Body of pancreas (tissue), 4 donors: ENCODE data around the gene PKP1. TPM values are rescaled to one million over a fixed set of nuclear protein-coding genes. Genes with fewer than 3 reads are reported as not detected.

Source experiments
- ATAC-seq: fragments of 150-250 bp; one replicate; pipeline ENCODE4 v1.9.1; 2016
- DNase-seq, 4 donors: peaks; one replicate each; pipeline ENCODE4 v3.0.0-alpha.2; 2019
- H3K27ac ChIP-seq, 4 donors: fragments of 200-600 bp; sonication (generic); 1 replicate in 3 of 4; 2 replicates in 1 of 4; pipeline versions ENCODE4 v1.5.1 to v1.6.1; 2016 to 2019; ENCODE audit warnings: mild to moderate bottlenecking in 1 of 4, mixed read lengths in 1 of 4, moderate library complexity in 1 of 4
- H3K27me3 ChIP-seq, 2 donors: fragments of 200-600 bp; sonication (generic); one replicate each; pipeline ENCODE4 v1.6.0; 2016; ENCODE audit warnings: mild to moderate bottlenecking in 1 of 2
- H3K36me3 ChIP-seq, 2 donors: fragments of 200-600 bp; sonication (generic); replicated peaks in 1 of 2; 2 replicates each; pipeline ENCODE4 v1.5.1; 2016; ENCODE audit warnings: low read depth in 2 of 2; ENCODE audit not compliant: insufficient read depth in 1 of 2
- H3K4me1 ChIP-seq: fragments of 200-600 bp; sonication (generic); one replicate; pipeline ENCODE4 v1.6.0; 2016
- H3K4me3 ChIP-seq, 2 donors: fragments of 200-600 bp; sonication (generic); 1 replicate in 1 of 2; 2 replicates in 1 of 2; pipeline ENCODE4 v1.5.1; 2016 to 2019
- H3K9me3 ChIP-seq, 3 donors: fragments of 200-600 bp; sonication (generic); 1 replicate in 2 of 3; 2 replicates in 1 of 3; pipeline ENCODE4 v1.5.1; 2016
- CTCF ChIP-seq, 7 experiments: fragments of 450-650 bp in 4 of 7; fragments of 200-600 bp in 3 of 7; sonication (generic) in 3 of 7; IDR thresholded peaks; one replicate each; pipeline ENCODE4 v1.5.1; 2016 to 2019; ENCODE audit warnings: antibody characterized with exemption in 7 of 7
- POLR2A ChIP-seq, 3 donors: fragments of 450-650 bp; IDR thresholded peaks; one replicate each; pipeline ENCODE4 v1.6.1; 2016; ENCODE audit warnings: antibody characterized with exemption in 3 of 3, mild to moderate bottlenecking in 2 of 3
- WGBS, 2 donors: methylation state at CpG; one replicate each; pipeline ENCODE4 v1.1.5; 2017; 5-methylcytosine and 5-hydroxymethylcytosine counted together
- intact Hi-C: fragments of 100-400 bp; cut with DNase I; formaldehyde crosslinking; loops from one replicate; pipeline ENCODE4 v1.15.1; 2023
- total RNA-seq, 2 donors: library from RNA; depleted of rRNA; stranded (reverse); fragments of >200 nt; gene quantifications; one replicate each; pipeline ENCODE4 v1.1.0, GENCODE V29; 2016

The PKP1 gene
- total RNA-seq, 2 donors from 2014 or later = 0.33 TPM; not detected in 1

DNA sequence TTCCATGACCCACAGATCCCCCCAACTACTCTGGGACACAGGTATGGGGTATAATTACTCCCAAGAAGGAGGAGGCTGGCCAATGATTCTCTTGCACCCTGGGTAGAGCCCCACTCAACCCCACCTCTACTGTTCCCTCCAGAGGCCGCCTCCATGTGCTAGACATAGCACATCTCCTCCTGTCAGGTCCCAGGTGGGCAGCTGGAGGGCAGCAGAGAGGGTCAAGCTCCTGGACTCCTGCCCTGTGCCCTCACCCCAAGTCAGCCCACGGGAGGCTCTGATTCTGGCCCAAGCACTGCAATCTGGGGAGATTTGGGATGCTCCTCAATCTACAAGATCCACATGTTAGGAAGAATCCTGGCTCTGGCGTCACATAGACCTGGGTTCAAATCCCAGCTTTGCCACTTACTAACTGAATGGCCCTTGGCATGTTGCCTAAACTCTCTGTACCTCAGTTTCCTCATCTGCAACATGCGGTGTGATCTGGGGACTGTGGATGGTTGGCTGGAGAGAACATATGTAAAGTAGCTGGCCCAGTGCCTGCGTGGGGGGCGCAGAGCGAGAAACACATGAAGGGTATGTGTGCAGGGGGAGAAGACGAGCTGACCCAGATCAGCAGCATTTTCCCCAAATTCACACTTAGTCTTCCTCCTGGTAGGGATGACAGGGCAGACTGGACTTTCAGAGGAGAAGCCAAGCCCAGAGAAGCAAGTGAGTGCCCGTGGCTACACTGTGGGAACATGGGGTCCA, 71.0 kb downstream of the PKP1 start:
- TF ChIP-seq POLR2A (IDR thresholded peaks at IDR 0.05) (no peak), CTCF (IDR thresholded peaks at IDR 0.05) (no peak)
- Histone ChIP-seq H3K27me3 (no peaks in the 10 kb centered on the region), H3K4me1 (no peaks in the 10 kb centered on the region), H3K4me3 (no peak overlapping the region), H3K27ac (no peak overlapping the region), H3K9me3 (no peaks in the 10 kb centered on the region), H3K36me3 (no peaks in the 10 kb centered on the region)
- peak in 1 of 4 donors; percentile 3 for DNase-seq
- intact Hi-C loops = no loop called here
- no peak for ATAC-seq
- WGBS, 2 donors = 77 to 88% methylated on average over 8 to 9 of the region's 9 CpGs

GRCh38 chr1:201354901-201355295, 71.6 kb downstream of the PKP1 start:
- DNase-seq = peak in 1 of 4 donors; percentile 1
- no peak overlapping the region for H3K4me3 ChIP-seq
- intact Hi-C loops = no loop called here
- no peaks in the 10 kb centered on the region for H3K4me1 ChIP-seq
- H3K27me3 ChIP-seq = no peaks in the 10 kb centered on the region
- TF ChIP-seq POLR2A (IDR thresholded peaks at IDR 0.05) = no peak
- no peak for TF ChIP-seq CTCF (IDR thresholded peaks at IDR 0.05)
- no peaks in the 10 kb centered on the region for H3K9me3 ChIP-seq
- 18 to 51% methylated on average over 2 to 4 of the region's 4 CpGs for WGBS, 2 donors
- ATAC-seq = no peak
- no peak overlapping the region for H3K27ac ChIP-seq
- no peaks in the 10 kb centered on the region for H3K36me3 ChIP-seq

GRCh38 chr1:201355471-201355870, 72.2 kb downstream of the PKP1 start:
- Histone ChIP-seq H3K4me3 (no peak overlapping the region), H3K36me3 (no peaks in the 10 kb centered on the region), H3K9me3 (no peaks in the 10 kb centered on the region), H3K27me3 (no peaks in the 10 kb centered on the region), H3K4me1 (no peaks in the 10 kb centered on the region), H3K27ac (no peak overlapping the region)
- intact Hi-C loops = no loop called here
- ATAC-seq = no peak
- 73 to 85% methylated on average over 7 of the region's 7 CpGs for WGBS, 2 donors
- no peak for DNase-seq
- no peak for TF ChIP-seq CTCF (IDR thresholded peaks at IDR 0.05)

DNA sequence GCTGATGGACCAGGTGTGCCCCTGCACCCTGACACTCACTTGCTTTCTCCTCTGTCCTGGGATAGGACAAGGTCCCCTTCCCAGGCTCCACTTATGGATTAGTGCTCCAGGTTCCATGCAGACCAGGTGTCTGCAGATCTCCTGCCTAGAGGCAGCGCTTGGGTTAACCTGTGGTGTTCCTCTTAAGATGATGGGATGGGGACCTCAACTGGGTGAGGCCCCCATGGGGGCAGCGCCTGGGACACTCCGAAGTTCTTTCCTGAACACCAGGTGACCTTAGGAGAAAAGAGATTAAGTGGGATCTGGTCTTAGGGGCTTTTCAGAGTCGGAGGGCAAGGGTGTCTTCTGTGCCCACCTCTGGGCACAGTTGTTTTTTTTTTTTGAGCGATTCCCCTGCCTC, 72.9 kb downstream of the PKP1 start:
- no peak for ATAC-seq
- DNase-seq = peak in 1 of 4 donors; percentile 0
- WGBS, 2 donors = 81 to 87% methylated on average over 5 of the region's 5 CpGs
- Histone ChIP-seq H3K4me3 (no peak overlapping the region), H3K9me3 (no peaks in the 10 kb centered on the region), H3K27me3 (no peaks in the 10 kb centered on the region), H3K36me3 (no peaks in the 10 kb centered on the region), H3K27ac (no peak overlapping the region), H3K4me1 (no peaks in the 10 kb centered on the region)
- intact Hi-C loops = no loop called here
- no peak for TF ChIP-seq CTCF (IDR thresholded peaks at IDR 0.05)
- TF ChIP-seq POLR2A (IDR thresholded peaks at IDR 0.05) = no peak

- Histone ChIP-seq H3K9me3 (no peaks in the 10 kb centered on the region), H3K4me1 (no peaks in the 10 kb centered on the region), H3K36me3 (no peaks in the 10 kb centered on the region), H3K4me3 (no peak overlapping the region), H3K27me3 (no peaks in the 10 kb centered on the region), H3K27ac (no peak overlapping the region)
- DNase-seq (peak in 1 of 4 donors; percentile 2), ATAC-seq (no peak)
- TF ChIP-seq CTCF (IDR thresholded peaks at IDR 0.05) (no peak), POLR2A (IDR thresholded peaks at IDR 0.05) (no peak)
- intact Hi-C loops = no loop called here
- WGBS, 2 donors = 75 to 79% methylated on average over 6 to 11 of the region's 11 CpGs
Measured at GRCh38 chr1:201356701-201357100, 73.4 kb downstream of the PKP1 start.
